GM18502 (cell line): Measurements from ENCODE around the gene ATP1A2.
"Not testable (repeated sequence)": the region's sequence is repeated elsewhere in the genome, so short reads cannot be mapped to it uniquely, and the experiment has no call there.

Experiments
- ATAC-seq: cut with Tn5 transposase; IDR thresholded peaks from one replicate; pipeline ENCODE4 v1.9.1; 2021; ENCODE audit warnings: mild to moderate bottlenecking; ENCODE audit not compliant: unreplicated experiment, poor library complexity

ATP1A2 gene

DNA sequence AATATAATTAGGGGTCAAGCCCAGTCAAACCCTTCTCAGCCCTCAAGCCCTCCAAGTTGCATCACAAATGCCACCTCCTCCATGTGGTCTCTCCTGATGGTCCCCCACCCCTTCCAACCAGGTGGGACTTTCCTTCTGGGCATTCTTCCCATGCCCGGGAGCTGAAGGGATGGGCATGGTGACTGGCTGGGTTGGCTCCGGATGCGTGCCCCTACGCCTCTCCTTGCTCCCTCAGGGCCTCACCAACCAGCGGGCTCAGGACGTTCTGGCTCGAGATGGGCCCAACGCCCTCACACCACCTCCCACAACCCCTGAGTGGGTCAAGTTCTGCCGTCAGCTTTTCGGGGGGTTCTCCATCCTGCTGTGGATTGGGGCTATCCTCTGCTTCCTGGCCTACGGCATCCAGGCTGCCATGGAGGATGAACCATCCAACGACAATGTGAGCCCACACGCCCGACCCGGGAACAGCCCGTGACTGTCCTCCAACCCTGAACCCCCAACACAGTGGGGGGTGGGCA is 7.5 kb downstream of the ATP1A2 start:
- ATAC-seq, result no peak

DNA sequence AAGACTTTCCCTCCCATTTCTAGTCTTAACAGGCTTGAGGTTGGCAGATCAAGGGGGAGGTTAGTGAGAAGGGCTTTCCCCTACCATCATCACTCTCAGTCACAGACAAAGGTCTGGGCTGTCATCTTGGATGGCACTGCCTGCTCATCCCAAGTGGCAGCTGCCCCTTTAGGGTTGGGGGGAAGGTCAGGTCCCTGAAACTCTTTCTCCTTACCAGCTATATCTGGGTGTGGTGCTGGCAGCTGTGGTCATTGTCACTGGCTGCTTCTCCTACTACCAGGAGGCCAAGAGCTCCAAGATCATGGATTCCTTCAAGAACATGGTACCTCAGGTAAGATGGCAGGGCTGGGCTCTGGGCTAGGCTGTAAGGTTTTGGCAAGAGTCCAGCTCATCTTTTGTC is 8.2 kb downstream of the ATP1A2 start:
- ATAC-seq, result no peak

DNA sequence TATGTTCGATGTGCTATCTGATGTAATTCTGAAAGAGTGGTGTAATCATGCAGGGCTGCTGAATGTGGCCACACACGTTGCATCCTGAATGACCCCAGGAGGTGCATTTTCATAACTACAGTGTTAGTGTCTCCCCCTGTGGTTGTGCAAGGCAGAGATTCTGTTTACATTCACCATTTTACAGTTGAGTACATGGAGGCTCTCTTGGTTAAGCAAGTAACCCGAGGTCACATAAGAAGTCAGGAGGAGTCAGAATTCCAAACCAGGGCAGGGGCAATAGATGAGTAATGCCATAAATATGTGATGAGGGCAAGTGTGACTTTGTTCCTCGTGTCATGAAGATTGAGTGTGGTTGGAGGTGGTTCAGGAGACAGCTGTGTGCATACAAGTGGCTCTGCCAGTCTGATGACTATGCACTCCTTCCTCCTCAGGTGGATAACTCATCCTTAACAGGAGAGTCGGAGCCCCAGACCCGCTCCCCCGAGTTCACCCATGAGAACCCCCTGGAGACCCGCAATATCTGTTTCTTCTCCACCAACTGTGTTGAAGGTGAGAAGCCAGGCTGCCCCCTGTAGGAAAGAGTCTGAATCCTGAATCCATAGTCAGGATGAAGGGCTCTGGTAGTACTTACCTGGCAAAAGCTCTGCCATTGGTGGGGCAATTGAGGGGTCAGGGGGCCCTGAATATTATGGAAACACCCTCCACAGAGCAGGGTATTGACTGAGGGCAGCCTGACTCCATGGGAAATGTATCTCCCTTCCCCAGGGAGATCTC is 9.3 kb downstream of the ATP1A2 start:
- ATAC-seq, result no peak

DNA sequence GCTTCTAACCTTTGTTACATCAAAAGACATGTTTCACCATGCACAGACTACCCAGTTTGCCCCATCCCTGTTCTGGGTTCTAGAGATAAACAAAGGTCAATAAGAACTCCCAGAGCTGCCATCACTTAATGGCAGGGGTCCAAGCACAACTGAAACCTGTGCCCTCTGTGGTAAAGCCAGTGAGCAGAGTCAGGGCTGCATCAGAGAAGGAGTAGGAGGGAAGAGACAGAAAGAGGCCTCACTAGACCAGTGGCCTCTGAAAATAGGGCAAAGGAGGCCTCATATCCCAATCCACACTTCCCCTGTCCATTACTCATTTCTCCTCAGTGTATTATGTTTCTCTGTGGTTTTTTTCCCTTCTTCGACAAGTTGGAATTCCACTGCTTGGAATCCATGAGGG is 10.2 kb downstream of the ATP1A2 start:
- no peak for ATAC-seq

DNA sequence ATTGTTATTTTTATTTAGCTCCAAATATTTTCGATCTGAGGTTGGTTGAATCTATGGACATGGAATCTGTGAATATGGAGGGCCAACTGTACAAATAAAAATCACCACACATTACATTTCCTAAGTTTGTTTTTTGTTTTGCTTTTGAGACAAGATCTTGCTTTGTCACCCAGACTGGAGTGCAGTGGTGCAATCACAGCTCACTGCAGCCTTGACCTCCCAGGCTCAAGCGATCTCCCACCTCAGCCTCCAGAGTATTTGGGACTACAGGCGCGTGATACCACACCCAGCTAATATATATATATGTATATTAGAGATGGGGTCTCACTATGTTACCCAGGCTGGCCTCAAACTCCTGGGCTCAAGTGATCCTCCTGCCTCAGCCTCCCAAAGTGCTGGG is 10.8 kb downstream of the ATP1A2 start:
- ATAC-seq, result not testable (repeated sequence)

DNA sequence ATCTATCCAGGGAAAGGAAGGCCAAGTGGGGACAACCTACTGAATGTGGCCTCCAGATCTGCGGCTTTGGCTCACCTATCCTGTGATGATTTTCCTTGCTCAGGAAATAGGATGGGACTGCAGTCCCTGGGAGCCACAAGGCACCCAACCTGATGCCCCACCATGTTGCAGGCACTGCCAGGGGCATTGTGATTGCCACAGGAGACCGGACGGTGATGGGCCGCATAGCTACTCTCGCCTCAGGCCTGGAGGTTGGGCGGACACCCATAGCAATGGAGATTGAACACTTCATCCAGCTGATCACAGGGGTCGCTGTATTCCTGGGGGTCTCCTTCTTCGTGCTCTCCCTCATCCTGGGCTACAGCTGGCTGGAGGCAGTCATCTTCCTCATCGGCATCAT is 11.8 kb downstream of the ATP1A2 start:
- no peak for ATAC-seq

DNA sequence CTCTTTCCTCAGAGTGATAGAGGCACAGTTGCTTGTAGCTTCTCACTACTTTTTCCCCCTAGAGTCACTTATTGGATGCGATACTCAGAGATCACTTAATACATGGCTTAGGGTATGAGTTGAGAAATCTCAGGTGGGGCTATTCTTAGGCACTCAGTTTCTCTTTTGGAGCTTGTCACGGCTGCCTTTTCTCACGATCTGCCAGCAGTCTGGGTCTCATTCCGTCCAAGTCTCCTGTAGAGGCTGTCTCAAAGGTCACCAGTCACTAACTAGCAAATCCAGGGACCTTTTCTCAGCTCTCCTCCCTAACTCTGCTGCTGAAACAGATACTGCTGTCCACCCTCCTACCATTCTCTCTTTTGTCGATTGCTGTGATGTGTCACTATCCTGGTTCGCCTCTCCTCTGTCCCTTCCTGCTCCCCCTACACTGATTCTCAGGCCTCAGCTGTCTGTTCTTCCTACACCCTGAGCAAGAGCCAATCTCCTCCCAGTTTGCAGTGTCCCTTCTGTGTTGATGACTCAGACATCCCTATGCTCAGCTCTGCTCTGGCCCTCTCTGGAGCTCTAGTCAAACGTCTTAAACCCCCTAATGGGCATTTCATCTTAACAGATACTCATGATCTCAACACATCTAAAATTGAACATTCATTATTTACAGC is 12.4 kb downstream of the ATP1A2 start:
- no peak for ATAC-seq

DNA sequence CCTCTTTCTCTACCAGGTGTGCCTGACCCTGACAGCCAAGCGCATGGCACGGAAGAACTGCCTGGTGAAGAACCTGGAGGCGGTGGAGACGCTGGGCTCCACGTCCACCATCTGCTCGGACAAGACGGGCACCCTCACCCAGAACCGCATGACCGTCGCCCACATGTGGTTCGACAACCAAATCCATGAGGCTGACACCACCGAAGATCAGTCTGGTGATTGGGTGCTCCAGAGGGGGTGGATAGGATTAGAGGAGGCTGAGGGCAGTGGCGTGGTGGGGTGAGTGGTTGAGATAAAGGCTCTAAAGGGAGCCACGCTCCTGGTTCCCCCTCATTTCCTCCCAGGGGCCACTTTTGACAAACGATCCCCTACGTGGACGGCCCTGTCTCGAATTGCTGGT is 13.1 kb downstream of the ATP1A2 start:
- ATAC-seq, result no peak

DNA sequence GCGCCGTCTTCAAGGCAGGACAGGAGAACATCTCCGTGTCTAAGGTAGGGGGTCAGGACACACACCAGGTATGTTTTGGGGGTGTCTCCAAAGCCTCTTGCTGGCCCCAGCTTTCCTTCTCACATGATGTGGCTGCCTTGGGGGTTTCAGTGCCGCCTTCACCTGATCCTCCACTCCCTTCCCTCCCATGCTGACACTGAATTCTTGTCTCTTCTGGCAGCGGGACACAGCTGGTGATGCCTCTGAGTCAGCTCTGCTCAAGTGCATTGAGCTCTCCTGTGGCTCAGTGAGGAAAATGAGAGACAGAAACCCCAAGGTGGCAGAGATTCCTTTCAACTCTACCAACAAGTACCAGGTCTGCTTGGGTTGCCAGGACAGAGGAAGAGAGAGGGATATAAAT is 13.5 kb downstream of the ATP1A2 start:
- ATAC-seq, result no peak

DNA sequence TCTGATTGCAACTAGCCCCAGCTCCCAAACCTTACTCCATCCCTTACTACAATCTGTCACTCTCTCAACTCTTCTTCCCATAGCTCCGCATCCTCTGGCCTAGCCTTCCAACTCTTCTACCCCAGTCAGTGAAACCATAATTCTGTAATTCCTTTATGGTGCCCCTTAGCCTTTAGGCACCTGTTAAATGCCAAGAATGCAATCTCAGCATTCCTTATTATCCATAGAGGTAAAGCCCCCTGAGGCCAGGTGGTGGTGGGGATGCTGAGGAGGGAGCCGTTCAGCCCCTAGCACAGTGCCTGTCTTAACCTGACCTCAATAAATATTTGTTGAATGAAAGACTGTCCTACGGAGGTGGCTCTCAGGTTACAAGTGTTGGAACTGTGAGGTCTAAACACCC is 14.0 kb downstream of the ATP1A2 start:
- no peak for ATAC-seq

DNA sequence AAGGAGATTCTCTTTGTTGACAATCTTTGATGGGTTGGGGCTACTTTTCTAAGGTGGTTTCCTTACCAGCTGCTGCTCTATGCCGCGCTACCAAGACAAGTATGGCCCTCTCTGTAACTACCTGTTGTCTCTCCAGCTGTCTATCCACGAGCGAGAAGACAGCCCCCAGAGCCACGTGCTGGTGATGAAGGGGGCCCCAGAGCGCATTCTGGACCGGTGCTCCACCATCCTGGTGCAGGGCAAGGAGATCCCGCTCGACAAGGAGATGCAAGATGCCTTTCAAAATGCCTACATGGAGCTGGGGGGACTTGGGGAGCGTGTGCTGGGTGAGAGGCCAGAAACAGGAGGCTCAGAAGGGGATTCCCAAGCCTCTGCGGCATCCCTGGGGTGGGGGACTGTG is 14.4 kb downstream of the ATP1A2 start:
- no peak for ATAC-seq

DNA sequence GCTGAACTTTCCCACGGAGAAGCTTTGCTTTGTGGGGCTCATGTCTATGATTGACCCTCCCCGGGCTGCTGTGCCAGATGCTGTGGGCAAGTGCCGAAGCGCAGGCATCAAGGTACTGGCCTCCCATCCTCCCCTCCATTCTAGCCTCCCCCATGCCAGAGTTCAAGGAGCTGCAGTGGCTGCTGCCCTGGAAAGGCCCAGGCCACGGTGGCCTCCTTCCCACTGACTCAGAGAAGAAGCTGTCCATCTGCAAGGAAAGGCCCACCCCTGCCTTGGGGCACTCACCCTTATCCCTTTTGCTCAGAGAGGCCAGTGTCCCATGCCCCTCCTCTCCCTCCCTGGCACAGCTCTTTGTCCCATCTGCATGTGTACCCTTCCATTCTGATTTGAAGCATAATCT is 14.9 kb downstream of the ATP1A2 start:
- ATAC-seq, result no peak

DNA sequence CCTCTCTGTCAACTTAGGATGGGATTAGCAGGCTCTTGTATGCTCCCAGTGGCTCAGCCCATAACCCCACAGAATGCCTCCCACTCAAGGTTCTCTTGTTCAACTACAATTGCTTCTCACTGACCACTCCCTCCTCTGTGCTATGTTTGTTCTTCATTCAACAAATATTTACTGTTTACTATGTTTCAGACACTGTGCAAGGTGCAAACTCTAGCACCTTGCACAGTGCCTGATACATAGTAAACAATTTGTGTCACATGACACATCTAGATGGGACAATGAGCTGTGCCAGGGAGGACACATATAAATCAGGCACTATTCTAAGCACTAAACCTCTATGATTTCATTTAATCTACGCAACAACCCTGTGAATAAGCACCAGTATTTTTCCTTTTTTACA is 15.4 kb downstream of the ATP1A2 start:
- no peak for ATAC-seq

DNA sequence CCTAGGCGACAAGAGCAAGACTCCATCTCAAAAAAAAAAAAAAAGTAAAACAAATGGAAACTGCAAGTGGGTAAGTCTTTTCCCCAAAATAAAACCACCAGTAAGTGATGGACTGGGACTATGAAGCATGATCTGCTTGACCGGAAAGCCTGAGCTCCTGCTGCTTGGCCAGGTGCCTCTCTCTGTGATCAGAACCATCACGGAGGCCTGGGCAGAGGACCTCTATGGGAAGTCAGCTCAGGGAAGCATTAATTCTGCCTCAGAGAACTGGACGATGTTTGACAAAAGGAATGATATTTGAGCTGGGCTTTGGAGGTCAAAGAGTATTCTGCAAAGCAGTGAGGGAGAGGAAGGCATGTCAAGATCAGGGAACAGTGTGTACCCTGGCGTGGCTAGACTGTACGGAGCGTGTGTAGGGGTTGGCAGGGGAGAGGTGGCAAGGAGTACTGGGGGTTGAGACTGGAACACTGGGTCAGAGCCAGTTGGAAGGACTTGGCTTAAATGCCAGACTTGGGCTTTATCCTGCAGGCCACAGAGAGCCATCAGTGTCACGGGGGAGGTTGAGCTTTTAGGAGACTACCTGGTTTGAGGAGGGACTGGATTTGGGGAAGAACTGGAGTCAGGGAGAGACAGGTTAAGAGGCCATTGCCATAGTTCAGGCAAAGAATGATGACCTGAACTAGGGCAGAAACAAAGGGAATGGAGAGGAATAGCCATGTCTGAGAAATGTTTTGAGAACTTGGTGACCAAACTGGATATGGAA is 16.4 kb downstream of the ATP1A2 start:
- no peak for ATAC-seq

DNA sequence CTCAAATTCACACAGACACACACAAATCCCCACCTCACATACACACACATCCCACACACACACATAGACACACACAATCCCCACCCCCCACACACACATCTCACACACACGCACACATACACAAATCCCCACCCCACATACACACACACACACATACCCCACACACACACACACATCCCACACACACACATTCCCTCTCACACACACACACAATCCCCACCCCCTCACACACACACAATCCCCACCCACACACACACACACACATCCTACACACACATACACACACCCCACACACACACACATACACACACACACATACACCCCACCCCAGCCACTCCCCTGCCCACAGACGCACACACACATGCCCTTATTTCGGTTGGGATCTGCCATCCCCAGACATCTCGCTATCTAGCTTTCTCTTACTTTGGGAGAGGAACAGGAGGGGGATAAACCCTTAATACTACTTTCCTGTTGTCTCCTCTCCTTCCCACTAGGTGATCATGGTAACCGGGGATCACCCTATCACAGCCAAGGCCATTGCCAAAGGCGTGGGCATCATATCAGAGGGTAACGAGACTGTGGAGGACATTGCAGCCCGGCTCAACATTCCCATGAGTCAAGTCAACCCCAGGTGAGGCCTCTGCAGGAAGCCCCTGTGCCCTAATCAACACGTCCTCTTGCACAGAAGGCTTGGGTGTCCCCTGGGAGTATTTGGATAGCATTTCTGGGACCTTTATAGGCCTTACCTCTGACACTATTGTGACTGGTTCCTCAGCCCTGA is 18.6 kb downstream of the ATP1A2 start:
- ATAC-seq, result no peak

DNA sequence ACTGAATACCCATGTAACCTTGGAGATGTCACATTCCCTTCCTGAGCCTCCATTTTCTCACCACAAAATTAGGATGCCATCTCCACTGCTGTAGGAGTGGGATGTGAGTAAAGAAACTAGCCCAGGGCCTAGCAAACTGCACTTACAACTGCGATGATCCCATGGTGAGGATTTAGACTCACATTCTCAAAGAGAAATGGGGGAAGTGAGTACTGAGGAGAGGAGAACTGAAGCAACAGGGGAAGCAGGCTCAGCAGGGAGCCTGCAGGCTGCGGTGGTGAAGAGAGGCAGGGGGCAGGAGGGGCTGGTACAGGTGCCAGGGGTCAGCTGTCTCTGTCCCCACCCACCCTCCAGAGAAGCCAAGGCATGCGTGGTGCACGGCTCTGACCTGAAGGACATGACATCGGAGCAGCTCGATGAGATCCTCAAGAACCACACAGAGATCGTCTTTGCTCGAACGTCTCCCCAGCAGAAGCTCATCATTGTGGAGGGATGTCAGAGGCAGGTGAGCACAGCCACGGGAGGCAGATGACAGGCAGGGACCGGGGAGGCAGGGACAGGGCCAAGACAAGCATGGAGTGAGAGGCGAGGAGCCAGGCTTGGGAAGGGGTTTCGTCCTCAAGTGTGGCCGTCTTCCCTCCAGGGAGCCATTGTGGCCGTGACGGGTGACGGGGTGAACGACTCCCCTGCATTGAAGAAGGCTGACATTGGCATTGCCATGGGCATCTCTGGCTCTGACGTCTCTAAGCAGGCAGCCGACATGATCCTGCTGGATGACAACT is 19.4 kb downstream of the ATP1A2 start:
- no peak for ATAC-seq

DNA sequence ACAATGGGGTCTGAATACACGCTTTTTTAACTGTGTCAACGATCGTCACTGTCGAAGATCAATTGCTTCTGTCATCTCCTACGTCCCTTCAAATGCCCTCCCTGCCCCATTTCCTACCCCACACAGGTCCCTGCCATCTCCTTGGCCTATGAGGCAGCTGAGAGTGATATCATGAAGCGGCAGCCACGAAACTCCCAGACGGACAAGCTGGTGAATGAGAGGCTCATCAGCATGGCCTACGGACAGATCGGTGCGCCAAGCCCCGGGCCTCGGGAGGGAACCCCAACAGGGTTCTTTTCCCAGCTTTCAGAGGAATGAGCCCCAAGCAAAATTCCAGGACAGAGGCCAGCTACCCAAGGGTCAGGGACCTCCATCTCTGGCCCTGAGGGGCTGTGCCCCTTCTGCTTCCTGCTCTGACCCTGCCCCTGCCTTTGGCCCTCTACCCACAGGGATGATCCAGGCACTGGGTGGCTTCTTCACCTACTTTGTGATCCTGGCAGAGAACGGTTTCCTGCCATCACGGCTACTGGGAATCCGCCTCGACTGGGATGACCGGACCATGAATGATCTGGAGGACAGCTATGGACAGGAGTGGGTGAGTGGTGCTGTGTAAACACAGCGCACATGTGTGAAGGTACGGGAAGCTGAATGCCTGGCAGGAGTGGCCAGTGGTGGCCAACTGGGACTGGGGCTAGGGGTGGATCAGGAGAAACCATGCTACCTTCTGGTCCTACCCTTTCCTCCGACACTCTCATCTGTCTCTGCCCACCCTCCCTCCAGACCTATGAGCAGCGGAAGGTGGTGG is 20.8 kb downstream of the ATP1A2 start:
- ATAC-seq, result no peak

DNA sequence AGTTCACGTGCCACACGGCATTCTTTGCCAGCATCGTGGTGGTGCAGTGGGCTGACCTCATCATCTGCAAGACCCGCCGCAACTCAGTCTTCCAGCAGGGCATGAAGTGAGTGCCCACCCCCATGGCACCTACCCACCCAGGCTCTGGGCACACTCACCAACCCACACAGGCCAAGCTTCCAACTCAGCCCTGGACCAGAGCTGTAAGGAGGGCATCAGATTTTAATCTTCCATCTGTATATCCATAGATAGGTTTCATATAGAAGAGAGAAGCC is 21.3 kb downstream of the ATP1A2 start:
- ATAC-seq, result no peak

DNA sequence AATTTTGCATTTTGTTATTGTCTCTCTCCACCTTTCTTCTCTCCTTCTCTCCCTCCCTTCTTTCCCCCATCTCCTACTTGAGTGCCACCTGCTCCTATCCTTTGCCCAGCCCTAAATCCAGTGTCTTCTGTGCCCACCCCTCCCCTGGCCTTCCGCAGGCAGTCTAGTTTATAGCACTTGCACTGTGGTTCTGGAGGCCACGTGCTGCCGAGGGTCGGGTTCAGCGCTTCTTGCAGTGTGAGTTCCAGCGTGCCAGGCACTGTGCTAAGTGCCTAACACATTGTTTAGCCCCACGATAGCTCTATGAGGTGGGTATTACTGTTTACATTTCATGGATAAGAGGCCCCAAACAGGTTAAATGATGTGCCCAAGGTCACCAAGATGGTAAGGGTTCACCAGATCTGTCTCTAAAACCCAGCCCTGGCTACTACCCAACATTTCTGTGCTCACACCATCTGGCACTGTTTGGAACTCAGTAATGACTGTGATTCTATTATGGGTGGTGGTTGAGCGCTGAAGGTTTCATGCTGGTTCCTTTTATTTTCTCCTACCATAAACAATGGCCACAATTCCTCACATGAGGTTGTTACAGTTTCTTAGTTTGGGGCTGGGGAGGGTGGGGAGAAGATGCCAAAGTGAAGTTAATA is 21.8 kb downstream of the ATP1A2 start:
- ATAC-seq, result no peak
